MCF 10A (cell line): Measurements from ENCODE around the gene TEPSIN. TPM values are rescaled to one million over a fixed set of nuclear protein-coding genes. Genes with fewer than 3 reads are reported as not detected.

Source experiments
- BruUV-seq: library from RNA; stranded (reverse); fragments of 400-500 nt; replicated peaks from 2 replicates; lab custom pipeline; 2021; lab: Mats Ljungman, UMichigan
- CTCF ChIA-PET: fragments of 300-600 bp; sonication (Branson Sonifier 250); formaldehyde crosslinking; extraction: SDS; loops from one replicate; lab custom pipeline; 2021; ENCODE audit warnings: antibody characterized with exemption, inconsistent platforms; lab: Yijun Ruan, JAX
- POLR2A ChIA-PET: fragments of 300-600, 350-650 bp; sonication (Branson Sonifier 250); formaldehyde crosslinking; extraction: SDS; loops from one replicate; lab custom pipeline; 2020; ENCODE audit warnings: antibody characterized with exemption, inconsistent platforms; lab: Yijun Ruan, JAX
- DNase-seq: peaks from one replicate; pipeline ENCODE4 v3.0.0-alpha.2; 2018; ENCODE audit not compliant: unreplicated experiment
- H3K27ac Mint-ChIP-seq: one replicate; pipeline ENCODE4 v1.8.0; 2022; ENCODE audit warnings: mild to moderate bottlenecking, low read depth, mixed read lengths; ENCODE audit not compliant: unreplicated experiment
- H3K27me3 Mint-ChIP-seq: one replicate; pipeline ENCODE4 v1.8.0; 2022; ENCODE audit warnings: mixed read lengths; ENCODE audit not compliant: insufficient read depth, unreplicated experiment
- H3K36me3 Mint-ChIP-seq: one replicate; pipeline ENCODE4 v1.8.0; 2022; ENCODE audit warnings: mild to moderate bottlenecking, moderate library complexity, mixed read lengths; ENCODE audit not compliant: insufficient read depth, unreplicated experiment
- H3K4me1 Mint-ChIP-seq: one replicate; pipeline ENCODE4 v1.8.0; 2022; ENCODE audit warnings: mixed read lengths; ENCODE audit not compliant: insufficient read depth, unreplicated experiment
- H3K4me3 Mint-ChIP-seq: one replicate; pipeline ENCODE4 v1.8.0; 2022; ENCODE audit warnings: mild to moderate bottlenecking, moderate library complexity, mixed read lengths; ENCODE audit not compliant: unreplicated experiment
- H3K9me3 Mint-ChIP-seq: one replicate; pipeline ENCODE4 v1.8.0; 2022; ENCODE audit warnings: mixed read lengths; ENCODE audit not compliant: unreplicated experiment
- CTCF ChIP-seq: fragments of 200-600 bp; IDR thresholded peaks from one replicate; pipeline ENCODE4 v1.8.0; 2022; ENCODE audit warnings: antibody characterized with exemption, mild to moderate bottlenecking; ENCODE audit not compliant: unreplicated experiment
- intact Hi-C: fragments of 100-400 bp; cut with micrococcal nuclease; formaldehyde crosslinking; loops from 2 replicates; pipeline ENCODE4 v1.14.1; 2022
- total RNA-seq: library from RNA; stranded (reverse); gene quantifications from 2 replicates; pipeline ENCODE4 v1.2.3, GENCODE V29; 2022

Gene TEPSIN
- total RNA-seq, 1 experiment from 2014 or later, result 27.4 TPM

GRCh38 chr17:81259058-81259605, 20.3 kb upstream of the TEPSIN start:
- no peak for TF ChIP-seq CTCF
- H3K4me1 Mint-ChIP-seq, result no peaks in the 10 kb centered on the region
- H3K36me3 Mint-ChIP-seq, result peaks cover 24% of the 10 kb centered on the region
- POLR2A ChIA-PET, result interaction anchor here (0.6 to 1.3 kb wide), 3 partner anchors 20 to 407 kb away, joined by 3 to 4 read pairs (median 3); partner anchors contain the start of genes CCDC137, NDUFAF8, OXLD1 and TEPSIN
- H3K27me3 Mint-ChIP-seq, result no peaks in the 10 kb centered on the region
- CTCF ChIA-PET, result interaction anchor here (0.6 to 0.7 kb wide), 3 partner anchors 115 to 916 kb away, joined by 3 to 4 read pairs (median 3); no protein-coding TSS in a partner anchor
- H3K27ac Mint-ChIP-seq, result no peak overlapping the region
- no TSS peak for BruUV-seq
- DNase-seq, result no peak
- H3K4me3 Mint-ChIP-seq, result no peak overlapping the region
- intact Hi-C loops, result no loop called here
- no peaks in the 10 kb centered on the region for H3K9me3 Mint-ChIP-seq

- POLR2A ChIA-PET, result interaction anchor here (0.6 kb wide), 2 partner anchors 234 to 408 kb away, joined by 3 to 4 read pairs; partner anchors contain the start of genes CCDC137 and OXLD1
- Mint-ChIP-seq H3K36me3 (peaks cover 31% of the 10 kb centered on the region), H3K4me3 (no peak overlapping the region), H3K9me3 (no peaks in the 10 kb centered on the region), H3K27ac (no peak overlapping the region), H3K4me1 (no peaks in the 10 kb centered on the region), H3K27me3 (no peaks in the 10 kb centered on the region)
- intact Hi-C loops, result no loop called here
- DNase-seq, result no peak
- CTCF ChIA-PET, result interaction anchor here (0.6 to 1.8 kb wide), 2 partner anchors 115 to 227 kb away, joined by 3 to 7 read pairs; no protein-coding TSS in a partner anchor
- TF ChIP-seq CTCF, result no peak
- no TSS peak for BruUV-seq
Measured at GRCh38 chr17:81258292-81258691, 19.4 kb upstream of the TEPSIN start.

- no peak for DNase-seq
- no peak overlapping the region for H3K4me3 Mint-ChIP-seq
- H3K27ac Mint-ChIP-seq, result no peak overlapping the region
- CTCF ChIA-PET, result interaction anchor here (0.6 to 1.8 kb wide), 3 partner anchors 13 to 227 kb away, joined by 3 to 7 read pairs (median 4); no protein-coding TSS in a partner anchor
- intact Hi-C loops, result no loop called here
- H3K9me3 Mint-ChIP-seq, result no peaks in the 10 kb centered on the region
- no peak for TF ChIP-seq CTCF
- H3K4me1 Mint-ChIP-seq, result no peaks in the 10 kb centered on the region
- BruUV-seq, result no TSS peak
- H3K36me3 Mint-ChIP-seq, result peaks cover 29% of the 10 kb centered on the region
- POLR2A ChIA-PET, result no interaction called here
- H3K27me3 Mint-ChIP-seq, result no peaks in the 10 kb centered on the region
Measured at GRCh38 chr17:81257533-81257932, 18.7 kb upstream of the TEPSIN start.

GRCh38 chr17:81256616-81257015, 17.8 kb upstream of the TEPSIN start:
- no peak for TF ChIP-seq CTCF
- Mint-ChIP-seq H3K27ac (no peak overlapping the region), H3K4me3 (no peak overlapping the region), H3K4me1 (no peaks in the 10 kb centered on the region), H3K27me3 (no peaks in the 10 kb centered on the region), H3K9me3 (no peaks in the 10 kb centered on the region), H3K36me3 (peaks cover 24% of the 10 kb centered on the region)
- no TSS peak for BruUV-seq
- ChIA-PET POLR2A (no interaction called here), CTCF (interaction anchor here (0.6 to 1.8 kb wide), 5 partner anchors 24 to 345 kb away, joined by 3 to 7 read pairs (median 4); no protein-coding TSS in a partner anchor)
- no peak for DNase-seq
- intact Hi-C loops, result no loop called here
